HCT116 (cell line): ENCODE results near the gene LSM14A.
"Not testable (repeated sequence)": the region's sequence is repeated elsewhere in the genome, so short reads cannot be mapped to it uniquely, and the experiment has no call there.

Source experiments
- CBX3 ChIP-seq: IDR thresholded peaks from 2 replicates; pipeline ENCODE4 v1.6.1; 2012; ENCODE audit warnings: low read depth
- CEBPB ChIP-seq: IDR thresholded peaks from 2 replicates; pipeline ENCODE4 v1.6.1; 2012; ENCODE audit warnings: low read depth
- CTCF ChIP-seq, 3 experiments: fragments of 200-600 bp in 1 of 3; sonication (generic) in 1 of 3; IDR thresholded peaks in 2 of 3; conservative IDR thresholded peaks in 1 of 3; 2 replicates each; pipeline ENCODE4 v1.5.1; 2012 to 2017; ENCODE audit warnings: low read depth in 2 of 3, low read length in 2 of 3, antibody characterized with exemption in 1 of 3, borderline replicate concordance in 1 of 3, control low read depth in 1 of 3, mild to moderate bottlenecking in 1 of 3, mixed read lengths in 1 of 3, mixed run types in 1 of 3, moderate library complexity in 1 of 3; ENCODE audit not compliant: insufficient read depth in 1 of 3
- EZH2 ChIP-seq: fragments of 200-600 bp; sonication (generic); IDR thresholded peaks from 2 replicates; pipeline ENCODE4 v1.6.1; 2017; ENCODE audit warnings: antibody characterized with exemption, mixed run types
- EZH2phosphoT487 ChIP-seq: fragments of 200-600 bp; IDR thresholded peaks from 2 replicates; pipeline ENCODE4 v1.6.1; 2018; ENCODE audit warnings: antibody characterized with exemption, borderline replicate concordance
- MAX ChIP-seq: IDR thresholded peaks from 2 replicates; pipeline ENCODE4 v1.6.1; 2012
- POLR2AphosphoS5 ChIP-seq: IDR thresholded peaks from 2 replicates; pipeline ENCODE4 v1.6.1; 2011; ENCODE audit warnings: mild to moderate bottlenecking, low read depth, low read length, moderate library complexity
- RAD21 ChIP-seq: IDR thresholded peaks from 2 replicates; pipeline ENCODE4 v1.6.1; 2012; ENCODE audit warnings: low read depth, mild to moderate bottlenecking
- SRF ChIP-seq: IDR thresholded peaks from 2 replicates; pipeline ENCODE4 v1.6.1; 2012; ENCODE audit warnings: low read depth
- TCF7L2 ChIP-seq: IDR thresholded peaks from 2 replicates; pipeline ENCODE4 v1.7.0; 2011; ENCODE audit warnings: borderline replicate concordance, inconsistent platforms; ENCODE audit not compliant: insufficient read depth, insufficient read length; ENCODE audit errors: extremely low read depth

- not testable (repeated sequence) for TF ChIP-seq CTCF (IDR thresholded peaks at IDR 0.05 in 2 of 3, conservative IDR thresholded peaks at IDR 0.05 in 1 of 3; ENCODE audit: borderline replicate concordance in 1 of 3, insufficient read depth in 1 of 3, low read depth in 2 of 3, low read length in 2 of 3); TCF7L2; CEBPB; POLR2AphosphoS5; CBX3; RAD21; SRF; EZH2; EZH2phosphoT487; MAX
Measured at GRCh38 chr19:34169475-34170199, 2.7 kb upstream of the LSM14A start.
